DOHH2 (cell line): ENCODE data around the gene PAH.

Source experiments
- H3F3A ChIP-seq: fragments of 200-600 bp; sonication (generic), shearing (Covaris generic); 2 replicates; pipeline ENCODE4 v1.6.0; 2016; ENCODE audit warnings: antibody characterized with exemption, mild to moderate bottlenecking; ENCODE audit not compliant: control insufficient read depth, insufficient read depth
- H3K27ac ChIP-seq: fragments of 200-600 bp; sonication (generic); 2 replicates; pipeline ENCODE4 v1.5.1; 2014; ENCODE audit warnings: low read depth, mild to moderate bottlenecking, low read length, moderate library complexity
- H3K27me3 ChIP-seq: fragments of 200-600 bp; sonication (generic); 2 replicates; pipeline ENCODE4 v1.6.1; 2014; ENCODE audit warnings: mild to moderate bottlenecking, low read length, mixed read lengths; ENCODE audit not compliant: control insufficient read depth
- H3K36me3 ChIP-seq: fragments of 200-600 bp; sonication (generic); 2 replicates; pipeline ENCODE4 v1.6.1; 2014; ENCODE audit warnings: mild to moderate bottlenecking, low read length, moderate library complexity, mixed read lengths; ENCODE audit not compliant: control insufficient read depth
- H3K4me1 ChIP-seq: fragments of 200-600 bp; sonication (generic); 2 replicates; pipeline ENCODE4 v1.6.1; 2014; ENCODE audit warnings: mild to moderate bottlenecking, low read length, mixed read lengths; ENCODE audit not compliant: control insufficient read depth
- H3K4me2 ChIP-seq: fragments of 200-600 bp; sonication (generic); 2 replicates; pipeline ENCODE4 v1.6.0; 2014; ENCODE audit warnings: mild to moderate bottlenecking, low read length, moderate library complexity
- H3K4me3 ChIP-seq: fragments of 200-600 bp; sonication (generic); 2 replicates; pipeline ENCODE4 v1.5.1; 2014; ENCODE audit warnings: mild to moderate bottlenecking, low read length, mixed read lengths
- H3K79me2 ChIP-seq: fragments of 200-600 bp; sonication (generic); 2 replicates; pipeline ENCODE4 v1.6.1; 2014; ENCODE audit warnings: mild to moderate bottlenecking, low read length, mixed read lengths; ENCODE audit not compliant: control insufficient read depth
- H3K9me2 ChIP-seq: fragments of 200-600 bp; sonication (generic); replicated peaks from 2 replicates; pipeline ENCODE4 v1.6.1; 2014; ENCODE audit warnings: mild to moderate bottlenecking, low read length, mixed read lengths; ENCODE audit not compliant: control insufficient read depth
- H3K9me3 ChIP-seq: fragments of 200-600 bp; sonication (generic); 2 replicates; pipeline ENCODE4 v1.6.1; 2014; ENCODE audit warnings: antibody characterized with exemption, low read length, mixed read lengths; ENCODE audit not compliant: control insufficient read depth, insufficient read depth
- H4K20me1 ChIP-seq: fragments of 200-600 bp; sonication (generic); 2 replicates; pipeline ENCODE4 v1.6.0; 2014; ENCODE audit warnings: low read depth, mild to moderate bottlenecking, antibody characterized with exemption, low read length, moderate library complexity; ENCODE audit not compliant: control insufficient read depth, insufficient read depth
- EZH2phosphoT487 ChIP-seq: fragments of 200-600 bp; sonication (generic); IDR thresholded peaks from 2 replicates; pipeline ENCODE4 v1.6.1; 2017; ENCODE audit warnings: borderline replicate concordance, mild to moderate bottlenecking, antibody characterized with exemption, low read length, moderate library complexity, mixed read lengths
- TF ChIP-seq, protein P1 (sequence below): fragments of 200-600 bp; sonication (generic); IDR thresholded peaks from one replicate; pipeline ENCODE4 v1.5.1; 2014; ENCODE audit warnings: antibody characterized with exemption, mild to moderate bottlenecking, low read depth, low read length; ENCODE audit not compliant: poor library complexity, severe bottlenecking

Gene PAH

DNA sequence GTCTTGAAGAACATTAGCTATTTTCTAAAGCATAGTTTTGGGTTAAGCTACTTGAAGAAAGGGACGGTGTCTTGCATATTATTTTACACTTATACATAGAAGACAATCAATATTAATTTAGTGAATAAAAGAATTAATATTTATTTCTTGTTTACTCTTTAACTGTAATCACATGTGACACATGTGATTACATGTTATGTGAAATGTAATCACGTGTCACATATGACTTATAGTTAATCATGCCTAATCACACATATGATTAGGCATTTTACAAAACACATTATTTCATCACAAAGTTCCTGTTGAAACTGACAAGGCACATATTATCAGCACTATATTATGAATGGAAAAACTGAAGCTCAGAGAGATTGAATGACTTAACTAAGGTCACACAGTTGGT, 4.8 kb downstream of the PAH start:
- no peaks in the 10 kb centered on the region for H3F3A ChIP-seq
- peaks cover 5% of the 10 kb centered on the region; the same call in 1 of the 2 replicates for H3K4me1 ChIP-seq
- H3K4me3 ChIP-seq, result no peak overlapping the region

DNA sequence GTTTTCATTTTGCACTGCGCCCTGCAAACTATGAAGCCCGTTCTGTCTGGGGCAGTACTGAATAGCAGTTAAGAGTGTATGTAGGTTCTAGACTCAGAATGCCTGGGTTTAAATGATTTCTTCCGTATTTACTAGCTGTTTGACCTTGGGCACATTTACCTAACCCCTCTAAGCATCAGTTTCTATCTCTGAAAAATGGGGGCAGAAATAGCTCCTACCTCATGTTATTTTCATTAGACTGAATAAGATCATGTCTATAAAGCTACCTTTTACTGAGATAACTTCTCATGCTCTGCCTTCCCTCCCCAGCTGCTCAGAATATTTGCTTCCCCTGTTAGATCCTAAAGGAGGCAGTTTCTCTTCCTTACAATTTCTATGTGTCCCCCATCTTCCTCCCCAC, 5.7 kb downstream of the PAH start:
- H3K79me2 ChIP-seq, result no peaks in the 10 kb centered on the region
- no peaks in the 10 kb centered on the region for H3K36me3 ChIP-seq
- H3K4me1 ChIP-seq, result no peaks in the 10 kb centered on the region
- H3K27ac ChIP-seq, result no peak overlapping the region
- no peaks in the 10 kb centered on the region for H3K9me2 ChIP-seq
- no peaks in the 10 kb centered on the region for H4K20me1 ChIP-seq
- no peaks in the 10 kb centered on the region for H3F3A ChIP-seq
- H3K4me2 ChIP-seq, result no peak overlapping the region
- H3K4me3 ChIP-seq, result no peak overlapping the region
- no peaks in the 10 kb centered on the region for H3K27me3 ChIP-seq
- TF ChIP-seq EZH2phosphoT487, result no peak
- TF ChIP-seq, protein P1, sequence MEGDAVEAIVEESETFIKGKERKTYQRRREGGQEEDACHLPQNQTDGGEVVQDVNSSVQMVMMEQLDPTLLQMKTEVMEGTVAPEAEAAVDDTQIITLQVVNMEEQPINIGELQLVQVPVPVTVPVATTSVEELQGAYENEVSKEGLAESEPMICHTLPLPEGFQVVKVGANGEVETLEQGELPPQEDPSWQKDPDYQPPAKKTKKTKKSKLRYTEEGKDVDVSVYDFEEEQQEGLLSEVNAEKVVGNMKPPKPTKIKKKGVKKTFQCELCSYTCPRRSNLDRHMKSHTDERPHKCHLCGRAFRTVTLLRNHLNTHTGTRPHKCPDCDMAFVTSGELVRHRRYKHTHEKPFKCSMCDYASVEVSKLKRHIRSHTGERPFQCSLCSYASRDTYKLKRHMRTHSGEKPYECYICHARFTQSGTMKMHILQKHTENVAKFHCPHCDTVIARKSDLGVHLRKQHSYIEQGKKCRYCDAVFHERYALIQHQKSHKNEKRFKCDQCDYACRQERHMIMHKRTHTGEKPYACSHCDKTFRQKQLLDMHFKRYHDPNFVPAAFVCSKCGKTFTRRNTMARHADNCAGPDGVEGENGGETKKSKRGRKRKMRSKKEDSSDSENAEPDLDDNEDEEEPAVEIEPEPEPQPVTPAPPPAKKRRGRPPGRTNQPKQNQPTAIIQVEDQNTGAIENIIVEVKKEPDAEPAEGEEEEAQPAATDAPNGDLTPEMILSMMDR, result no peak
- H3K9me3 ChIP-seq, result no peaks in the 10 kb centered on the region

More for the DNA sequence above, 4.8 kb downstream of the PAH start:
- Histone ChIP-seq H4K20me1 (no peaks in the 10 kb centered on the region), H3K27ac (no peak overlapping the region), H3K4me2 (no peak overlapping the region), H3K9me2 (no peaks in the 10 kb centered on the region), H3K79me2 (no peaks in the 10 kb centered on the region), H3K27me3 (no peaks in the 10 kb centered on the region), H3K36me3 (no peaks in the 10 kb centered on the region), H3K9me3 (no peaks in the 10 kb centered on the region)
- TF ChIP-seq EZH2phosphoT487, result no peak

DNA sequence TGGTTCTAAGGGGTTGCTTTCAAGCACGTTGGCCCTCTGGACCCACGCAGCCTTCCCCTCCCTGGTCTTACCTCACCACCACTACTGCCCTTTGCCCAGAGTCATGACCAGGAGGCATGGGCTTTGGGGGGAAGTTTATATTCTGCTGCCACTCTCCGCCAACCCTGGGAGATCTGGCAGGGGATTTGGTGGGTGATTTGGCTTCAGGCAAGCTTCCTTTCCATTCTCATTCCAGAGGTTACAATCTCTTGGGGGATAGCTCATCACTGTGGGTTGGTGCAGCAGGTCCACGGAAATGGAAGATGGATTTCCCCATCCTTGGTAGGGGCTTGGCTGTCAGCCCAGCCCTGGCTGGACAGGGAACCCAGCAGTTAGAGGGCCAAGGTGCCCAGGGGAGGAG, 6.3 kb downstream of the PAH start:
- H3K4me2 ChIP-seq, result no peak overlapping the region
- no peak overlapping the region for H3K4me3 ChIP-seq
- no peak overlapping the region for H3K27ac ChIP-seq
- TF ChIP-seq, protein P1, result no peak
- TF ChIP-seq EZH2phosphoT487, result no peak
- H3K9me3 ChIP-seq, result no peaks in the 10 kb centered on the region
- no peaks in the 10 kb centered on the region for H3K79me2 ChIP-seq
- no peaks in the 10 kb centered on the region for H3K27me3 ChIP-seq
- H4K20me1 ChIP-seq, result no peaks in the 10 kb centered on the region
- no peaks in the 10 kb centered on the region for H3F3A ChIP-seq
- no peaks in the 10 kb centered on the region for H3K9me2 ChIP-seq
- no peaks in the 10 kb centered on the region for H3K36me3 ChIP-seq
- H3K4me1 ChIP-seq, result no peaks in the 10 kb centered on the region

GRCh38 chr12:102910137-102910536, 6.9 kb downstream of the PAH start:
- no peak for TF ChIP-seq EZH2phosphoT487
- TF ChIP-seq, protein P1, result no peak
- Histone ChIP-seq H3K36me3 (no peaks in the 10 kb centered on the region), H3K4me2 (no peak overlapping the region), H3K9me2 (no peaks in the 10 kb centered on the region), H3K4me3 (no peak overlapping the region), H3K9me3 (no peaks in the 10 kb centered on the region), H3K4me1 (no peaks in the 10 kb centered on the region), H3F3A (no peaks in the 10 kb centered on the region), H4K20me1 (no peaks in the 10 kb centered on the region), H3K27me3 (no peaks in the 10 kb centered on the region), H3K27ac (no peak overlapping the region), H3K79me2 (no peaks in the 10 kb centered on the region)
